Hematopoietic multipotent progenitor cell treated with erythropoietin and hydrocortisone succinate and interleukin-3 and kit ligand, for 8 days (in vitro differentiated cells): ENCODE data around the gene UROC1.

Experiments
- DNase-seq: peaks from one replicate; pipeline ENCODE4 v3.0.0-alpha.2; 2015

UROC1 gene

DNA sequence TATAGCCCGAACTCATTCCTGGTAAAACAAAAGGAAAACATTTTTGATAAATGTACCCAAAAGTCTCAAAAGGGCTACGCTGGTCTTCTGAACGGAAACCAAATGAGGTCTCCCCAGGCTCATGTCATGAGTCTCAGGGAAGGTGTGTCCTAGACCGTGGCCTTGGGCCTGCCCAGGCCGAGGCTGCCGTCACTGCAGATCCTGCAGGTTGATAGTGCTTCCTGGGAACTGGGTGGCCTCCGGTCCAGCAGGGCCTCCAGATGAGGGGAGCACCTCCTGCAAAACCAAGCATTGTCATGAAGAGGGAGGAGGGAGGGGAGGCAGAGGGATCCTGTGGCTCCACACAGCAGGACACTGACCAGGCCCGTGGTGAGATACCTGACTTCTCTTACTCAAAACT lies 79.4 kb downstream of the UROC1 start:
- DNase-seq: no peak

- no peak for DNase-seq
These were observed 80.5 kb downstream of the UROC1 start for GRCh38 chr3:126436826-126437717.

- DNase-seq: no peak
These were observed 81.9 kb downstream of the UROC1 start for GRCh38 chr3:126435456-126436315.

DNA sequence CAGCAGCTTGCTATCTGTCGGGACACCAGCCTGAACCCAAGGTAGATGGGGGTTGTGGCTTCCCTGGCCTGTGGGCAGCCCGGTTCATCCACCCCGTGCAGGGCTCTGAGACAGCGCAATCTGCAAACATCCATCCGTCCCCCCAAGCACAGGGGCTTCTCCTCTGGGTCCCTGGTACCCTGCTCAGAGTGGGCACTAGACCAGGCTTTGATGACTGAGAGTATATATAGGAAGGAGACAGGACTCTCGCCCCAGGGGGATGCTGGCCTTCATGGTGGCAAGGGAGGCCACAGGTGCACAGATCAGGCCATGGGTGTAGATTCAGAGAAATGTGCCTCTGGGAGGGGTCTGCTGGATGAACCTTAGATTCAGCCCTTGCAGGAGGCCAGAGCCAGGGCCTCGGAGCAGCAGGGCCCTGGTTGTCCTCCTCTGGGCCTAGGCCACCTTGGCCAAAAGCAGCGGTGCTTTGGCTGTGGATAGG lies 82.6 kb downstream of the UROC1 start:
- DNase-seq: no peak

GRCh38 chr3:126434264-126434590 lies 83.3 kb downstream of the UROC1 start:
- DNase-seq: no peak

- no peak for DNase-seq
These were observed 83.9 kb downstream of the UROC1 start for GRCh38 chr3:126433496-126434263.

DNA sequence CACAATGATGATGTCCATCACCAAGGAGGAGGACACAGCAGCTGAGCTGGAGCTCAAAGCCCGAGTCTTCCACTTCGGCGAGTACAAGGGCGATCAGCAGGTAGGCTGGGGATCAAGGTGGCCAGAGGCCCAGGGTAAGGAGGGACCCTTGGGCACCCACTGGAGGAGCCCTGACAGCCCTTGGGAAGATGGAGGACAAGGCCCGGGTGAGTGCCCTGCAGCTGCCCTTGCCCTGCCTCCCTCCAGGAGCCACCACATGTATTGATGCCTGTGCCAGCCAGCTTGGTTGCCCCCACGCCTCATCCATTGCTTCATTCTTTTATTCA lies 84.5 kb downstream of the UROC1 start:
- DNase-seq: no peak

DNA sequence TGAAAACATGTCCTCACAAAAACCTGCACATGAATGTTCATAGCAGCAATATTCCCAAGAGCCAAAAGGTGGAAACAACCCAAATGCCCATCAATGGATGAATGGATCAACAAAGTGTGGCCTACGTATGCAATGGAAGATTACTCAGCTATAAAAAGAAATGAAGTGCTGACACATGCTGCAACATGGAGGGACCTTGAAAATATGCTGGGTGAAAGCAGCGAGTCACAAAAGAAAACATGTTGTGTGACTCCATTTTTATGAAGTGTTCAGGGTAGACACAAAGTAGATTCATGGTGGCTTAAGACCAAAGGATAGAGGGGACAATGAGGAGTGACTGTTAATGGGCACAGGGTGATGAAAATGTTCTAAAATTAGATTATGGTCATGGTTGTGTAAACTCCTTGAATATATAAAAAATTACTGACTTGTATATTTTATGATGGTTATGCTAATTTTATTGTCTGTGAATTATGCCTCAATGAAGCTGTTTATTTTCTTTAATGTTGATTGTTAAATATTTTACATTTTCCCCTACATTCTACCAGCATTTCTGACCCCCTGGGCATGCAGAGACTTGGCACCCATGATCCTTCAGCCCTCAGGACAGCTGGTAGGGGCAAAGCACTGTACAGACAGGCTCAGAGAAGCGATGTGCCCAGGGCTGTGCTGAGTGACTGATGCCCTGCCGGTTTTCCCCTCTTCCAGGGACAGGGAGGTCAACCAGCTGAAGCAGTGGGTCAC lies 85.0 kb downstream of the UROC1 start:
- DNase-seq: no peak
